HG03175 (cell line): ENCODE data around the gene KIAA0586.
"Not testable (repeated sequence)": the region's sequence is repeated elsewhere in the genome, so short reads cannot be mapped to it uniquely, and the experiment has no call there.

Experiments used
- ATAC-seq: cut with Tn5 transposase; IDR thresholded peaks from one replicate; pipeline ENCODE4 v1.9.1; 2021; ENCODE audit warnings: mild to moderate bottlenecking, moderate library complexity; ENCODE audit not compliant: unreplicated experiment

Gene KIAA0586

DNA sequence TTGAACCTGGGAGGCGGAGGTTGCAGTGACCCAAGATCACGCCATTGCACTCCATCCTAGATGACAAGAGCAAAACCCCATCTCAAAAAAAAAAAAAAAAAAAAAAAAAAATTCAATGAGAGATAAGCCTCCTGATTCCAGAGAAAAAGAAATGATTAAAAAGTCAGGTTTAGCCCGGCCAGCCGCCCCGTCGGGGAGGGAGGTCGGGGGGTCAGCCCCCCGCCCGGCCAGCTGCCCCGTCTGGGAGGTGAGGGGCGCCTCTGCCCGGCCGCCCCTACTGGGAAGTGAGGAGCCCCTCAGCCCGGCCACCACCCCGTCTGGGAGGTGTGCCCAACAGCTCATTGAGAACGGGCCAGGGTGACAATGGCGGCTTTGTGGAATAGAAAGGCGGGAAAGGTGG, 160.8 kb downstream of the KIAA0586 start:
- ATAC-seq, result not testable (repeated sequence)

DNA sequence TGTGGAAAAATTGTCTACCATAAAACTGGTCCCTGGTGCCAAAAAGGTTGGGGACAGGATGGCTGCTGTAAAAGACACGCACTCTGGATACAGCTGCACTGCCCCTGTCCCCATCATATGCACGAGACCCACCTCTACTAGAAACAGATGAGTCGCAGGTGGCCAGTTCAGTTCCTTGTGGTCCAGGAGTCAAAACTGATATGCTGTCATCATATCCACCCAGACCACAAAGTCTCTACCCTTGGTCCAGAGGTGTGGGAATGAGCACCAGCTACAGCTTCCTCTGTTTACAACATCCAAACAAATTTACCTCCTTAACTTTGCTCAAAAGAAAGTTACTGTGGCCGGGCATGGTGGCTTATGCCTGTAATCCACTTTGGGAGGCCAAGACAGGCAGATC, 166.5 kb downstream of the KIAA0586 start:
- ATAC-seq, result no peak

DNA sequence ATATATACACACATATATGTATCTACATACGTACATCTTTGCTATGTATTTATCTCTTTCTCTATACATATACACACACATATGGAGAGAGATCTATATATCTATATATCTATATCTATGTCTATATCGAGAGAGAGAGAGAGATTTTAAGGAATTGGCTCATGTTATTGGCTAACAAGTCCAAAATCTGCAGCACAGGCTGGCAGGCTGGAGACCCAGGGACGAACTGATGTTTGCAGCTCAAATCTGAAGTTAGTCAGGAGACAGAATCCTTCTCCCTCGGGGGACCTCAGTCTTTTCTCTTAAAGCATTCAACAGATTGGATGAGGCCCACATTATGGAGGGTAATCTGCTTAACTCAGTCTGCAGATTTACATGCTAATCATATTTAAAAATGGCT, 169.5 kb downstream of the KIAA0586 start:
- no peak for ATAC-seq

- no peak for ATAC-seq
Measured at GRCh38 chr14:58598028-58598803, 170.7 kb downstream of the KIAA0586 start.

DNA sequence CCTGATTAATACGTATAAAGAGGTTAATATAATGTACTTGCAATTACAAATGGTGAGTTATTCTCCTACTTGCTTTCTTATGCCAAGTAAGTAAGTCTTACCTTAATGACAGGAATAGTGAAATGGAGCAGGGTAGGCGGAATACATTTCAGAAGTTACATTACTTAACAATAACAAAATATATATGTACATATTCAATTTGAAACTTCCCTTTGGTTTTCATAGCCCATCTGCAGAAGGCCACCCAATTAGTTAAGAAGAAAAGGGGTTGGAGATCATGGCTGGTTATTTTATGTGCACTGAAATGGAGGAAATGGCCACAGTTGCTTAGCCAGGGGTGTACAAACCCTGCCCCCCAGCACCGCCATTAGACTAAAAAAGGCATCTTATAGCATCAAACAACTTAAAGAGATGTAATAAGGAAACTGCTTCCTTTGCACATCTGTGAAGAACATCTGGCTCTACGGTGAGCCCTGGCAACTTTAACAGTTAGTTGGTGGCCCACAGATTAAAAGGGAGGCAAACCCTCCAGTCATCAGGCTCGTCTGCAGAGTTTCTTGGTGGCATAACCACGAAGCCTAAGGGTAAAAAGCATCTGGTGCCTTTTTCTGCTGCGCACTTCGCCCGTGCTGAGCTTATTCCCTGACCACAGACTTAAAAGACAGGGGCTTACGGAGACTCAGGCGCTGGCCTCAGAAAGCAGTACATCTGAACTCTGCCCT, 171.4 kb downstream of the KIAA0586 start:
- no peak for ATAC-seq

DNA sequence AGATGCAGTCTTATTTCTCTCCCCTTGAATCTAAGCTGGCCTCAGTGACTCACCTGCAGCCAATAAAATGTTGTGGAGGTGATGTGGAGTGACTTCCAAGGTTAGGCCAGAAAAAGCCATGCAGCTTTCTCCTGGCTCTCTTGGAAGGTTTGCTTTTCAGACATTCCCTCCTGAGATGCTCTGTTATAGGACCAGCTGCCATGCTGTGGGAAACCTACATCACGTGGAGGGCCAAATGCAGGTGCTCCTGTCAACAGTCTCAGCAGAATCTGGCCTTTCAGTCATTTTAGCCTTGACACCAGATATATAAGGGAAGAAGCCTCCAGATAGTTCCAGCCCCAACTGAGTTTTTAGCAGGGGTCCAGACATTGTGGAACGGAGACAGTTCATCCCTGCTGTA, 172.2 kb downstream of the KIAA0586 start:
- no peak for ATAC-seq
